ENCODE measurements around the gene ERMAP. TPM values are rescaled to one million over a fixed set of nuclear protein-coding genes. Genes with fewer than 3 reads are reported as not detected.

The ERMAP gene
- total and polyA plus RNA-seq, 9 of the 15 experiments (the other 6 are each of a cell fraction or from before 2014, with no cell fraction given), result 8.0 to 31.4 (median 22.5) TPM

GRCh38 chr1:42824481-42825035 is 7.6 kb downstream of the ERMAP start (continued):
- TF ChIP-seq, protein P1, sequence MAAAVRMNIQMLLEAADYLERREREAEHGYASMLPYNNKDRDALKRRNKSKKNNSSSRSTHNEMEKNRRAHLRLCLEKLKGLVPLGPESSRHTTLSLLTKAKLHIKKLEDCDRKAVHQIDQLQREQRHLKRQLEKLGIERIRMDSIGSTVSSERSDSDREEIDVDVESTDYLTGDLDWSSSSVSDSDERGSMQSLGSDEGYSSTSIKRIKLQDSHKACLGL (CRISPR knock-in tag; IDR thresholded peaks at IDR 0.05; ENCODE audit: borderline replicate concordance, poor library complexity, severe bottlenecking), result no peak
- TF ChIP-seq, protein P2, sequence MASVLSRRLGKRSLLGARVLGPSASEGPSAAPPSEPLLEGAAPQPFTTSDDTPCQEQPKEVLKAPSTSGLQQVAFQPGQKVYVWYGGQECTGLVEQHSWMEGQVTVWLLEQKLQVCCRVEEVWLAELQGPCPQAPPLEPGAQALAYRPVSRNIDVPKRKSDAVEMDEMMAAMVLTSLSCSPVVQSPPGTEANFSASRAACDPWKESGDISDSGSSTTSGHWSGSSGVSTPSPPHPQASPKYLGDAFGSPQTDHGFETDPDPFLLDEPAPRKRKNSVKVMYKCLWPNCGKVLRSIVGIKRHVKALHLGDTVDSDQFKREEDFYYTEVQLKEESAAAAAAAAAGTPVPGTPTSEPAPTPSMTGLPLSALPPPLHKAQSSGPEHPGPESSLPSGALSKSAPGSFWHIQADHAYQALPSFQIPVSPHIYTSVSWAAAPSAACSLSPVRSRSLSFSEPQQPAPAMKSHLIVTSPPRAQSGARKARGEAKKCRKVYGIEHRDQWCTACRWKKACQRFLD (CRISPR knock-in tag; IDR thresholded peaks at IDR 0.05), result no peak
- TF ChIP-seq NBN (IDR thresholded peaks at IDR 0.05; ENCODE audit: low read depth) (no peak), ETV5 (CRISPR knock-in tag; IDR thresholded peaks at IDR 0.05; ENCODE audit: low read depth) (peak; percentile 47; the same call in 1 of the 2 replicates), POLR2AphosphoS5 (IDR thresholded peaks at IDR 0.05; ENCODE audit: control insufficient read depth, insufficient read depth, low read depth, low read length) (no peak), KDM1A (IDR thresholded peaks at IDR 0.05) (no peak), EHMT2 (IDR thresholded peaks at IDR 0.05) (no peak), FOXK1 (CRISPR knock-in tag; IDR thresholded peaks at IDR 0.05; ENCODE audit: borderline replicate concordance) (no peak), RAD51 (IDR thresholded peaks at IDR 0.05; ENCODE audit: borderline replicate concordance, low read depth) (no peak), HDAC1 (IDR thresholded peaks at IDR 0.05) (0 out of 4 replicates have a peak, but pooled peaks of 1 of the 2 experiments have one; percentile 38), ZNF384 (IDR thresholded peaks at IDR 0.05; ENCODE audit: low read depth, low read length) (no peak), ZNF263 (CRISPR knock-in tag; IDR thresholded peaks at IDR 0.05; ENCODE audit: borderline replicate concordance) (no peak), ZNF217 (CRISPR knock-in tag; IDR thresholded peaks at IDR 0.05) (no peak), NUFIP1 (IDR thresholded peaks at IDR 0.05; ENCODE audit: partially characterized antibody) (no peak), MAFK (IDR thresholded peaks at IDR 0.05; ENCODE audit: low read length) (no peak), HSF4 (CRISPR knock-in tag; IDR thresholded peaks at IDR 0.05; ENCODE audit: borderline replicate concordance) (0 out of 2 replicates have a peak, but pooled peaks have one; percentile 6), PATZ1 (CRISPR knock-in tag; IDR thresholded peaks at IDR 0.05; ENCODE audit: borderline replicate concordance) (no peak)
- TF ChIP-seq, protein P3, sequence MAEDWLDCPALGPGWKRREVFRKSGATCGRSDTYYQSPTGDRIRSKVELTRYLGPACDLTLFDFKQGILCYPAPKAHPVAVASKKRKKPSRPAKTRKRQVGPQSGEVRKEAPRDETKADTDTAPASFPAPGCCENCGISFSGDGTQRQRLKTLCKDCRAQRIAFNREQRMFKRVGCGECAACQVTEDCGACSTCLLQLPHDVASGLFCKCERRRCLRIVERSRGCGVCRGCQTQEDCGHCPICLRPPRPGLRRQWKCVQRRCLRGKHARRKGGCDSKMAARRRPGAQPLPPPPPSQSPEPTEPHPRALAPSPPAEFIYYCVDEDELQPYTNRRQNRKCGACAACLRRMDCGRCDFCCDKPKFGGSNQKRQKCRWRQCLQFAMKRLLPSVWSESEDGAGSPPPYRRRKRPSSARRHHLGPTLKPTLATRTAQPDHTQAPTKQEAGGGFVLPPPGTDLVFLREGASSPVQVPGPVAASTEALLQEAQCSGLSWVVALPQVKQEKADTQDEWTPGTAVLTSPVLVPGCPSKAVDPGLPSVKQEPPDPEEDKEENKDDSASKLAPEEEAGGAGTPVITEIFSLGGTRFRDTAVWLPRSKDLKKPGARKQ (CRISPR knock-in tag; IDR thresholded peaks at IDR 0.05), result no peak
- TF ChIP-seq, protein P4, sequence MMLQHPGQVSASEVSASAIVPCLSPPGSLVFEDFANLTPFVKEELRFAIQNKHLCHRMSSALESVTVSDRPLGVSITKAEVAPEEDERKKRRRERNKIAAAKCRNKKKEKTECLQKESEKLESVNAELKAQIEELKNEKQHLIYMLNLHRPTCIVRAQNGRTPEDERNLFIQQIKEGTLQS (IDR thresholded peaks at IDR 0.05), result no peak
- TF ChIP-seq, protein P4 (CRISPR knock-in tag; conservative IDR thresholded peaks at IDR 0.05), result peak; percentile 24
- TF ChIP-seq, protein P5, sequence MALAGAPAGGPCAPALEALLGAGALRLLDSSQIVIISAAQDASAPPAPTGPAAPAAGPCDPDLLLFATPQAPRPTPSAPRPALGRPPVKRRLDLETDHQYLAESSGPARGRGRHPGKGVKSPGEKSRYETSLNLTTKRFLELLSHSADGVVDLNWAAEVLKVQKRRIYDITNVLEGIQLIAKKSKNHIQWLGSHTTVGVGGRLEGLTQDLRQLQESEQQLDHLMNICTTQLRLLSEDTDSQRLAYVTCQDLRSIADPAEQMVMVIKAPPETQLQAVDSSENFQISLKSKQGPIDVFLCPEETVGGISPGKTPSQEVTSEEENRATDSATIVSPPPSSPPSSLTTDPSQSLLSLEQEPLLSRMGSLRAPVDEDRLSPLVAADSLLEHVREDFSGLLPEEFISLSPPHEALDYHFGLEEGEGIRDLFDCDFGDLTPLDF (CRISPR knock-in tag; IDR thresholded peaks at IDR 0.05), result no peak

Measured in K562 (cell line).